WI38 (cell line): ENCODE results near the gene ASTL.
"Not testable (repeated sequence)": the region's sequence is repeated elsewhere in the genome, so short reads cannot be mapped to it uniquely, and the experiment has no call there.

Experiments used
- H3K4me3 ChIP-seq: 2 replicates; pipeline ENCODE4 v1.5.1; 2011; ENCODE audit warnings: low read depth, mild to moderate bottlenecking, control low read depth, low read length
- CTCF ChIP-seq: IDR thresholded peaks from 2 replicates; pipeline ENCODE4 v1.5.1; 2012; ENCODE audit warnings: low read depth, mild to moderate bottlenecking, control low read depth, low read length

ASTL gene

GRCh38 chr2:96167407-96168013 is 29.2 kb upstream of the ASTL start:
- TF ChIP-seq CTCF, result no peak
- no peak overlapping the region for H3K4me3 ChIP-seq

GRCh38 chr2:96164459-96165184 is 26.3 kb upstream of the ASTL start:
- TF ChIP-seq CTCF, result no peak
- H3K4me3 ChIP-seq, result no peak overlapping the region

GRCh38 chr2:96163768-96164429 is 25.6 kb upstream of the ASTL start:
- H3K4me3 ChIP-seq, result no peak overlapping the region
- no peak for TF ChIP-seq CTCF

- H3K4me3 ChIP-seq, result no peak overlapping the region
- TF ChIP-seq CTCF, result no peak
These were observed 25.1 kb upstream of the ASTL start for GRCh38 chr2:96163415-96163767.

GRCh38 chr2:96161898-96162297 is 23.6 kb upstream of the ASTL start:
- no peak for TF ChIP-seq CTCF

GRCh38 chr2:96160366-96160765 is 22.1 kb upstream of the ASTL start:
- H3K4me3 ChIP-seq, result not testable (repeated sequence)

More at GRCh38 chr2:96161898-96162297, 23.6 kb upstream of the ASTL start:
- H3K4me3 ChIP-seq, result no peak overlapping the region

- H3K4me3 ChIP-seq, result no peak overlapping the region
- no peak for TF ChIP-seq CTCF
These were observed 21.0 kb upstream of the ASTL start for GRCh38 chr2:96159084-96159830.
